HG03460 (cell line): Measurements from ENCODE around the gene TTLL13.
"Not testable (repeated sequence)": the region's sequence is repeated elsewhere in the genome, so short reads cannot be mapped to it uniquely, and the experiment has no call there.

Source experiments
- ATAC-seq: cut with Tn5 transposase; IDR thresholded peaks from one replicate; pipeline ENCODE4 v1.9.1; 2021; ENCODE audit not compliant: unreplicated experiment

The TTLL13 gene

GRCh38 chr15:90234096-90234988 is 15.0 kb upstream of the TTLL13 start, which contains the start of gene GDPGP1:
GDPGP1 (plus strand) TSS chr15:90234209; CDS start chr15:90240909, 6,700 bp downstream.
- ATAC-seq = peak; percentile 59

DNA sequence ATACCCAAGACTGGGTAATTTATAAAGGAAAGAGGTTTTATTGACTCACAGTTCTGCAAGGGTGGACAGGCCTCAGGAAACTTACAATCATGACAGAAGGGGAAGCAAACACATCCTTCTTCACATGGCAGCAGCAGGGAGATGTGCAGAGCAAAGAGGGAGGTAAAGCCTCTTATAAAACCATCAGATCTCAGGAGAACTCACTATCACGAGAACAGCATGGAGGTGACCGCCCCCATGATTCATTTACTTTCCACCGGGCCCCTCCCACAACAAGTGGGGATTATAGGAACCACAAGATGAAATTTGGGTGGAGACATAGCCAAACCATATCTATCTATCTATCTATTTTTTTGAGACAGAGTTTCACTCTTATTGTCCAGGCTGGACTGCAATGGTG is 10.0 kb upstream of the TTLL13 start:
- ATAC-seq = no peak

DNA sequence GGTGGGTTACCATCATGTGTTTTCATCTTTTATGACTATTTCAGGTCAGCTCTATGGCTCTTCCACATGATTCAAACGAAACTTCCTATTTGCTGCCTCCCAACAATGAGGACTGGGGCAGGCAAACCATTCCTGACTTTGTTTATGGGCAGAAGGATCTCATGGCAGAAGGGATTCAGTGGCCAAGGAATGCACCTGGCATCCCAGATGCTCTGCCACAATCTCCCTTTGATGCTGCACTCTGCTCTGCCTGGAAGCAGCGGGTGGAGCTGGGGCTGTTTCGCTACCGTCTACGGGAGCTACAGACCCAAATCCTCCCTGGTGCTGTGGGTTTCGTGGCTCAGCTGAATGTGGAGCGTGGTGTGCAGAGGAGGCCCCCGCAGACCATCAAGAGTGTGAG is 8.5 kb upstream of the TTLL13 start:
- no peak for ATAC-seq

DNA sequence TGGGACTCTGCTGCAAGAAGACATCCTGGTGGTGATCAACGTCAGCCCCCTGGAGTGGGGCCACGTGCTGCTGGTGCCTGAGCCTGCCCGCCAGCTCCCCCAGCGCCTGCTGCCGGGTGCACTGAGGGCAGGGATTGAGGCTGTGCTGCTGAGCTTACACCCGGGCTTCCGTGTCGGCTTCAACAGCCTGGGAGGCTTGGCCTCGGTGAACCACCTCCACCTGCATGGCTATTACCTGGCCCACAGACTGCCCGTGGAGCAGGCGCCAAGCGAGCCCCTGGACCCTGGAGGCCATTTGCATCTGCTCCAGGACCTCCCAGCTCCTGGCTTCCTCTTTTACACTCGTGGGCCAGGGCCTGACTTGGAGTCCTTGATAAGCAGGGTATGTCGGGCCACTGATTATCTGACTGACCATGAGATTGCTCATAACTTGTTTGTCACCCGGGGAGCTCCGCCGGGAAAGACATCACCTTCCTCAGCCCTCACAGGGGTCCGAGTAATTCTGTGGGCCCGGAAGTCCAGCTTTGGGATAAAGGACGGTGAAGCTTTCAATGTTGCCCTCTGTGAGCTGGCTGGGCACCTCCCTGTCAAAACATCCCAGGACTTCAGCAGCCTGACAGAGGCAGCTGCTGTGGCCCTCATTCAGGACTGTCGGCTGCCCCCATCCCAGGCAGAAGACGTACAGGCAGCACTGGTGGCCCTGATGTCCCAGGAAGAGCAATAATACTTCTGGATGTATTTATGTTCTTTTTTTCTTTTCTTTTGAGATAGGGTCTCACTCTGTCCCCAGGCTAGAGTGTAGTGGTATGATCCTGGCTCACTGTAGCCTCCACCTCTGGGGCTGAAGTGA is 7.8 kb upstream of the TTLL13 start:
- no peak for ATAC-seq

DNA sequence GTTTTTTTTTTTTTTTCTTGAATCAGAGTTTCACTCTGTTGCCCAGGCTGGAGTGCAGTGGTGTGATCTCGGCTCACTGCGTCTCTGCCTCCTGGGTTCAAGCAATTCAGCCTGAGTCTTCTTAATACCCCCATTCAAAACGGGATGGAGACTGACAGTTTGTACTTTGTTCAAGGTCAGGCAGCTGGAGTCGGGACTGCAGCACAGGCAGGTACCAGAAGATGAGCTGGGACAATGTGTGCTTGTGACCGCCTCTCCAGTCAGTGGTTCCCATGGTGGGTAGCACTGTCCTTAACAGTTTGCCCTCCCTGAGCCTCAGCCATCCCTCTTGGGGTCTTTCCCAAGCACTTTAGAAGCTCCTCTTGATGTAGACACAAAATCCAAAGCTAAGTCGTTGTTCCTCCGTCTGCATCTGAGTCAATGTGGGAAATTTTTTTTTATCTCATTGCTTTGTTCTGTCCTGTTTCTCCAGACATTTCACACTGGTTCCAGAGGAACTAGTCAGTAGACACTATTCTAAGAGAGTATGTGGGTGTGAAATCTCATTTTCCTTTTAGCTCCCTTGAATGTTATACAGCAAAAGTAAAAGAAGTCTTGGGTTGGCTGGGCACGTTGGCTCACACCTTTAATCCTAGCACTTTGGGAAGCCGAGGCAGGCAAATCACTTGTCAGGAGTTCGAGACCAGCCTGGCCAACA is 5.3 kb upstream of the TTLL13 start:
- no peak for ATAC-seq

GRCh38 chr15:90248789-90249202 is 560 bp upstream of the TTLL13 start:
- ATAC-seq = no peak

DNA sequence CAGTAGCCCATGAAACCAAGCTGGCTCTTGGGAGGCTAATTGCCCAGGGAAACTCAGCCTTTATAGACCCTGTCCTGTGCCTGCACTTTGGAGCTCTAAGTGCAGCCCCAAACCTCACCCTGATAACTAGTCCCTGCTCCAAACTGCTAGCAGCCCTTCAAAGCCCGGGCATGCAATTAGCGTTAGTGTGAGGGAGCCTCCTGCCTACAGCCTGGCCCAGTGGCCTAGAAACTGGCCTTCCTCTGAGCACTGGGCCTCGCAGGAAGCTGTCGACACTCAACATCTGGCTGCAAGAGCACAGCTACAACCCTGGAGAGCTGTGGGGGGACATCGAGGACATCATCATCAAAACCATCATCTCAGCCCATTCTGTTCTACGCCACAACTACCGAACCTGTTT is 8.4 kb downstream of the TTLL13 start:
- no peak for ATAC-seq

GRCh38 chr15:90259524-90259923 is 10.2 kb downstream of the TTLL13 start:
- peak; percentile 69 for ATAC-seq

GRCh38 chr15:90260731-90261130 is 11.4 kb downstream of the TTLL13 start:
- not testable (repeated sequence) for ATAC-seq

- no peak for ATAC-seq
Observed at GRCh38 chr15:90261811-90262210, 12.5 kb downstream of the TTLL13 start.

GRCh38 chr15:90262426-90262825 is 13.1 kb downstream of the TTLL13 start:
- ATAC-seq = no peak

- ATAC-seq = no peak
Observed at GRCh38 chr15:90264671-90265070, 15.3 kb downstream of the TTLL13 start.

- peak; percentile 92 for ATAC-seq
Observed at GRCh38 chr15:90265271-90266060, 16.1 kb downstream of the TTLL13 start, which contains the start of gene NGRN. NGRN (plus strand) TSS chr15:90265672; CDS start chr15:90265713, 41 bp downstream.

- no peak for ATAC-seq
Observed at GRCh38 chr15:90266061-90266431, 16.7 kb downstream of the TTLL13 start.

DNA sequence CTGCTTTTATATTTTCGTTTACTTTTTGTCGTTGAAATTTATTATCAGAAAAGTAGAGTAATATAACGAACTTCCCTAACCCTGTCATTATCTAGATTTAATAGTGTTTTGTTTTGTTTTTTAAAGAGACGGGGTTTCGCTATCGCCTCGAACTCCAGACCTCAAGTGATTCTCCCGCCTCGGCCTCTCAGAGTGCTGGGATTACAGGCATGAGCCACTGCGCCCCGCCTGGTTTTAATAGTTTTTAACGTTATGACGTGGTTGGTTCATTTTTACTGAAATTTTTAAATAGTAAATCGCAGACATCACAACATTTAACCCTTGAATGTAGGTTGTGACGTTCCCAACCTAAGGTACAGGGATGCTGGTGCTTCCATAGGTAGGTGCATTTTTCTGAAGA is 17.1 kb downstream of the TTLL13 start:
- ATAC-seq = no peak

GRCh38 chr15:90268415-90268814 is 19.1 kb downstream of the TTLL13 start:
- ATAC-seq = no peak

DNA sequence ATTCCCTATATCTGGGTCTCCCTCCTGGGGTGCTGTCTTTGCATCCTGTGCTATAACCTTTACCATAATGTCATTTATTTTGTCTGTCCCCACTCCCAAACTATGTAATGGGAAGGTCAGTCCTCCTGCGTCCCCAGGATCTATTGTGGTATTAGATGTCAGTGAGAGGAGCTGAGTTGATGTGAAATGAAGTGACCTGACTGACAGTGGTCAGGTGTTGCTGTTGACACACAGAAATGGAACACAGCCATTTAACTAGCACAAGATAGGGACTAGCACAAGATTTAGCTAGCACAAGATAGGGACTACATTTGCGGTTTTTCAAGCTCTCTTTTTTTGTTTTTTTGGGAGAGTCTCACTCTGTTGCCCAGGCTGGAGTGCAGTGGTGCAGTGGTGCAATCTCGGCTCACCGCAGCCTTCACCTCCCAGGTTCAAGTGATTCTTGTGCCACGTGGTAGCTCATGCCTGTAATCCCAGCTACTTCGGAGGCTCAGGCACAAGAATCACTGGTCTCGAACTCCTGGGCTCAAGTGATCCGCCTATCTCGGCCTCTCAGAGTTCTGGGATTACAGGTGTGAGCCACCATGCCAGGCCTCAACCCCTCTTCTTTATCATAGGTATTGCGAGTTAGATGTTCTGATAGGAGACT is 21.3 kb downstream of the TTLL13 start:
- ATAC-seq = no peak

- ATAC-seq = no peak
Observed at GRCh38 chr15:90271459-90272166, 22.3 kb downstream of the TTLL13 start.

GRCh38 chr15:90278467-90278866 is 29.1 kb downstream of the TTLL13 start:
- ATAC-seq = not testable (repeated sequence)
